Parathyroid adenoma (tissue), 2 donors: Measurements from ENCODE around the gene BRD1.

Source experiments
- H2AFZ ChIP-seq: fragments of 300-600 bp; sonication (generic); one replicate; pipeline ENCODE4 v1.7.0; 2017; ENCODE audit warnings: antibody characterized with exemption, mild to moderate bottlenecking
- H3K27ac ChIP-seq: fragments of 300-600 bp; sonication (generic); one replicate; pipeline ENCODE4 v1.7.0; 2017
- H3K27me3 ChIP-seq: fragments of 300-600 bp; sonication (generic); one replicate; pipeline ENCODE4 v1.7.0; 2017; ENCODE audit warnings: low read length; ENCODE audit not compliant: control insufficient read depth, insufficient read depth
- H3K36me3 ChIP-seq: fragments of 300-600 bp; sonication (generic); one replicate; pipeline ENCODE4 v1.7.0; 2017; ENCODE audit warnings: low read length; ENCODE audit not compliant: control insufficient read depth, insufficient read depth
- H3K4me1 ChIP-seq: fragments of 300-600 bp; sonication (generic); one replicate; pipeline ENCODE4 v1.7.0; 2017; ENCODE audit warnings: control low read depth
- H3K4me2 ChIP-seq: fragments of 300-600 bp; sonication (generic); one replicate; pipeline ENCODE4 v1.7.0; 2017; ENCODE audit warnings: low read length
- H3K4me3 ChIP-seq: fragments of 300-600 bp; sonication (generic); one replicate; pipeline ENCODE4 v1.7.0; 2017; ENCODE audit warnings: low read depth, low read length
- H3K79me2 ChIP-seq: fragments of 300-600 bp; sonication (generic); one replicate; pipeline ENCODE4 v1.7.0; 2017; ENCODE audit warnings: control low read depth
- H3K9ac ChIP-seq: fragments of 300-600 bp; sonication (generic); one replicate; pipeline ENCODE4 v1.7.0; 2017; ENCODE audit warnings: mild to moderate bottlenecking
- H3K9me3 ChIP-seq: fragments of 300-600 bp; sonication (generic); one replicate; pipeline ENCODE4 v1.7.0; 2017; ENCODE audit warnings: low read length; ENCODE audit not compliant: control insufficient read depth
- TF ChIP-seq, protein P1 (sequence below): fragments of 300-600 bp; sonication (generic); IDR thresholded peaks from one replicate; pipeline ENCODE4 v1.7.0; 2017; ENCODE audit warnings: antibody characterized with exemption, mild to moderate bottlenecking
- donor health status: primary hyperparathyroidism.

The BRD1 gene

DNA sequence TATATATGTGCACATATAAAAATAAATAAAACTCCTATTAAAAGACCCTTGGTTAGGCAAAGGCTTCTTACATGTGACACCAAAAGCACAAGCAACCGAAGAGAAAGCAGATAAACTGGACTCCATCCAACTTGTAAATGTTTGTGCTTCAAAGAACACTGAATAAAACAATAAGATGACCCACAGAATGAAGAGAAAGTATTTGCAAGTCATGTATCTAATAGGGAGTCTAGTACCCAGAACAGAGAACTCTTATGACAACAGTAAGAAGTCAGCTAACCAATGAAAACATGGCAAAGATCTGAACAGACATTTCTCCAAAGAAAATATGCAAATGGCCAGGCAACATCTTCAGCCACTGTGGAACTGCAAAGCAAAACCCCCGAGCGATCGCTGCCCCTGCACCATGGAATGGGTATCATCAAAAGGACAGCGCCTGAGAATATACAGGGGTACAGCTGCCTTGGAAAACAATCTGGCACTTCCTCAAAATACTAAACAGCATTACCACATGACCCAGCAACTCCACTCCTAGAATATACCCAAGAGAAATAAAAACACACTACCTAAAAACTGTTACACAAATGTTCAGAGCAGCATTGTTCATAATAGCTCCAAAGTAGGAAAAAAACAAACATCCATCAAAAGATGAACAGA, 17.2 kb downstream of the BRD1 start:
- Histone ChIP-seq H2AFZ (no peak overlapping the region), H3K9ac (no peak overlapping the region), H3K4me1 (peaks cover 4% of the 10 kb centered on the region), H3K4me2 (no peak overlapping the region), H3K27me3 (no peaks in the 10 kb centered on the region), H3K9me3 (no peaks in the 10 kb centered on the region), H3K36me3 (no peaks in the 10 kb centered on the region), H3K27ac (no peak overlapping the region), H3K4me3 (no peak overlapping the region), H3K79me2 (peaks cover 54% of the 10 kb centered on the region)
- TF ChIP-seq, protein P1, sequence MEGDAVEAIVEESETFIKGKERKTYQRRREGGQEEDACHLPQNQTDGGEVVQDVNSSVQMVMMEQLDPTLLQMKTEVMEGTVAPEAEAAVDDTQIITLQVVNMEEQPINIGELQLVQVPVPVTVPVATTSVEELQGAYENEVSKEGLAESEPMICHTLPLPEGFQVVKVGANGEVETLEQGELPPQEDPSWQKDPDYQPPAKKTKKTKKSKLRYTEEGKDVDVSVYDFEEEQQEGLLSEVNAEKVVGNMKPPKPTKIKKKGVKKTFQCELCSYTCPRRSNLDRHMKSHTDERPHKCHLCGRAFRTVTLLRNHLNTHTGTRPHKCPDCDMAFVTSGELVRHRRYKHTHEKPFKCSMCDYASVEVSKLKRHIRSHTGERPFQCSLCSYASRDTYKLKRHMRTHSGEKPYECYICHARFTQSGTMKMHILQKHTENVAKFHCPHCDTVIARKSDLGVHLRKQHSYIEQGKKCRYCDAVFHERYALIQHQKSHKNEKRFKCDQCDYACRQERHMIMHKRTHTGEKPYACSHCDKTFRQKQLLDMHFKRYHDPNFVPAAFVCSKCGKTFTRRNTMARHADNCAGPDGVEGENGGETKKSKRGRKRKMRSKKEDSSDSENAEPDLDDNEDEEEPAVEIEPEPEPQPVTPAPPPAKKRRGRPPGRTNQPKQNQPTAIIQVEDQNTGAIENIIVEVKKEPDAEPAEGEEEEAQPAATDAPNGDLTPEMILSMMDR = no peak

DNA sequence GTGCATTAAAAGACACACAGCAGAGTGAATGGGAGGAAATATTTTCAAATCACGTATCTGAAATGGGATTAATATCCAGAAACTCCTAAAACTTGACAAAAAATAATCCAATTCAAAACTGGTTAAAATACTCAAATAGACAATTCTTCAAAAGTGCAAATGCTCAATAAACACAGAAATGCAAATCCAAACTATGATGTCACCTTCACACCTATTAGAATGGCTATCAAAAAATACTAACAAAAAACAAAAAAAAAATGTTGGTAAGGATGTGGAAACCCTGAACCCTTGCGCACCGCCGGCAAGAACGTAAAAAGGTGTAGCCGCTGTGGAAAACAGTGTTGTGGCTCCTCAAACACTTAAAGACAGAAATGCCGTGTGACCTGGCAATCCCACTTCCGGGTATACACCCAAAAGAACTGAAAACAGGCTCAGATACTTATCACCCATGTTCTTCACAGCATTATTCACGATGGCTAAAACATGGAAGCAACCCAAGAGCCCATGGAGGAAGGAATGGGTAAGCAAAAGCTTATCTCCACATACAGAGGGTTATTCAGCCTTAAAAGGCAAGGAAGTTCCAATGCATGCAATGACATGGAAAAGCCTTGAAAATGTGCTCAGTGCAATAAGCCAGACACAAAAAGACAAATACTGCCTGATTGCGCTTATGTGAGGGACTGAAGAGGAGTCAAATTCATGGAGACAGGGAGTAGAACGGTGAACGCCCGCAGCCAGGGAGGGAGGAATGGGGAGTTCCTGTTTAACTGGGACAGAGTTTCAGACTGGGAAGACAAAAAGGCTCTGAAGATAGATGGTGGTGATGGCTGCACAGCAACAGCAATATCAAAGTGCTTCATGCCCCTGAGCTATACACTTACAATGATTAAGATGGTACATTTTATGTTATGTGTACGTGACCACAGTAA, 19.6 kb downstream of the BRD1 start:
- H3K27me3 ChIP-seq = no peaks in the 10 kb centered on the region
- H3K4me1 ChIP-seq = peaks cover 4% of the 10 kb centered on the region
- H3K9me3 ChIP-seq = no peaks in the 10 kb centered on the region
- no peak overlapping the region for H2AFZ ChIP-seq
- no peaks in the 10 kb centered on the region for H3K36me3 ChIP-seq
- peaks cover 48% of the 10 kb centered on the region for H3K79me2 ChIP-seq
- H3K27ac ChIP-seq = no peak overlapping the region
- no peak overlapping the region for H3K9ac ChIP-seq
- no peak overlapping the region for H3K4me3 ChIP-seq
- TF ChIP-seq, protein P1 = no peak
- no peak overlapping the region for H3K4me2 ChIP-seq

DNA sequence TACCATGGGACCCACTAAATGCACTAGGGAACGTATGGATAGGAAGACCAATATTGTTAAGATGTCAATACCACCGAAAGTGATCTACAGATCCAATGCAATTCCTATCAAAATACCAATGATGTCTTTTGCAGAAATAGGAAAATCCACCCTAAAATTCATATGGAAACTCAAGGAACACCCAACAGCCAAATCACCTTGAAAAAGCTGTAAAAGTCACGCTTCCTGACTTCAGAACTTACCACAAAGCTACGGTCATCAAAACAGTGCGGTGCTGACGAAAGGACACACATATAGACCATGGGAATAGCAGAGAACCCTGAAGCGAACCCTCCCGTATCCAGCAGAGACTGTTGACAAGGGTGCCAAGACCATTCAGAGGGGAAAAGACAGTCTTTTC, 20.5 kb downstream of the BRD1 start:
- Histone ChIP-seq H3K4me1 (peaks cover 4% of the 10 kb centered on the region), H3K9ac (no peak overlapping the region)

DNA sequence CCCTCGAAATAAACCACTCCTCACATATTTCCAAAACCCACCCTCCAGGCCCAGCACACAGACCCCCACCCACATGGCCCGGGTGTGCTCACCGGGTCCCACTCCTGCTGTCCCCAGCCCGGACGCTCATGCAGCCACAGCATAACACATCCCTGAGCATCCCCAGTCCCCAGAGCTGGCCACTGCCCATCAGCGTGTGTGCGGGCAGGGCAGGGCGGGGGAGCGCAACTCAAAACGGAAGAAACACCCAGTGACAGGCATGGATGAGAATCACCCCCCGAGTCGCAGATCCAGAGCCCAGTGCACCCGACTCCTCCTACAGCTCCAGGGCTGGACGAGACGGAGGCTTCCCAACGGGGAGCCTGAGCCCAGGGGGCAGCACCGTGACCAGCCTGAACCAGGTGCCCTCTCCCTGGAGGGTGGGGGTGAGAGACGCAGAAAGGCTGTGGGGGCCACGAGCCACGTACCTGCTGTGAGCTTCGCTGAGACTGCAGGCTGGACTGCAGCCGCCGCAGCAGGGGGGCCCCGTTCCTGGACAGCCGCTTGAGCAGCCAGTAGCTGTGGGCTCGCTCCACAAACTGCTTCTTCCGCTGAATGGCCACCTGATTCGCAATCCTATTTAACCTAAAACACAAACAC, 23.8 kb downstream of the BRD1 start:
- no peaks in the 10 kb centered on the region for H3K9me3 ChIP-seq
- no peak overlapping the region for H2AFZ ChIP-seq
- H3K27me3 ChIP-seq = no peaks in the 10 kb centered on the region
- TF ChIP-seq, protein P1 = no peak
- peaks cover 4% of the 10 kb centered on the region for H3K4me1 ChIP-seq
- H3K79me2 ChIP-seq = peaks cover 51% of the 10 kb centered on the region
- no peak overlapping the region for H3K9ac ChIP-seq
- H3K36me3 ChIP-seq = no peaks in the 10 kb centered on the region
- H3K4me2 ChIP-seq = no peak overlapping the region
- H3K4me3 ChIP-seq = no peak overlapping the region
- no peak overlapping the region for H3K27ac ChIP-seq

More for the DNA sequence above, 20.5 kb downstream of the BRD1 start:
- Histone ChIP-seq H3K4me2 (no peak overlapping the region), H3K4me3 (no peak overlapping the region), H3K27ac (no peak overlapping the region), H3K79me2 (peaks cover 46% of the 10 kb centered on the region), H3K36me3 (no peaks in the 10 kb centered on the region), H3K9me3 (no peaks in the 10 kb centered on the region), H3K27me3 (no peaks in the 10 kb centered on the region), H2AFZ (no peak overlapping the region)
- TF ChIP-seq, protein P1 = no peak
